HuH-7 (cell line): ENCODE data around the gene WDR59.

Source experiments
- DNase-seq: peaks from one replicate; pipeline ENCODE4 v3.0.0; 2011; ENCODE audit warnings: low spot score

WDR59 gene

GRCh38 chr16:74903901-74904678, 80.8 kb downstream of the WDR59 start:
- no peak for DNase-seq

DNA sequence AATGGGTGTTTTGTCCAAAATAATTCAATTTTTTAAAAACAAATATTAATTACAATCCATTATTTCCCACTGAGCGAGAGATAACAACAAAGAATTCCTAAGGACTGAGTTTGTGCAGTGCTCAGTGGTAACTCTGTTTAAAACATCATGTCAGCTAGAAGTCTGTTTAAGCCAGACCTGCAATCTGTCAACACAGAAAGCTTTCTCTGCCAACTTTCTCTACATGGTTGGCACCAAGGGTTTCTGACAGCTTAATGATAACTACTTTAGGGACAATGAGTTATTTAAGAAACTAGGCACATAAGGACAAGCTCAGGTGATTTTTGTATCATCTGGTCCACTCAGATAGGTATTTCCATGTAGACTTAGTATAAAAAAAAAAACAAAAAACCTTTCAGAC, 81.8 kb downstream of the WDR59 start:
- no peak for DNase-seq

GRCh38 chr16:74902161-74902560, 82.8 kb downstream of the WDR59 start:
- DNase-seq: no peak

DNA sequence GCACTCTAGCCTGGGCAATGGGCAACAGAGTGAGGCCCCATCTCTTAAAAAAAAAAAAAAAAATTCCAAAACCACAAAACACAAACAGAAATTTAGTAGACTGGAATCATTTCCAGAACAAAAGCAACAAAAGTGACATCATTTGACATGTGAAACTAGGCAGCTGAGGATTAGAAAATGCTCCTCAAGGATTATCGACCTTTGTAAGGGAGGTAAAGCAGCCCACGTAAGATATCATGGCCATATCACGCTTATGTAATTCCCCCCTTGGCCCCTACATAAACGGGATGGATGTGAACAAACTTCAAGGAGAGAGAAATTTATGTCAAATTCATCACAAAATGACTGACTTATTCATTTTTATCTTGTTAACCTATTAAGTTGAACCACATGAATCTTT, 83.3 kb downstream of the WDR59 start:
- DNase-seq: no peak

DNA sequence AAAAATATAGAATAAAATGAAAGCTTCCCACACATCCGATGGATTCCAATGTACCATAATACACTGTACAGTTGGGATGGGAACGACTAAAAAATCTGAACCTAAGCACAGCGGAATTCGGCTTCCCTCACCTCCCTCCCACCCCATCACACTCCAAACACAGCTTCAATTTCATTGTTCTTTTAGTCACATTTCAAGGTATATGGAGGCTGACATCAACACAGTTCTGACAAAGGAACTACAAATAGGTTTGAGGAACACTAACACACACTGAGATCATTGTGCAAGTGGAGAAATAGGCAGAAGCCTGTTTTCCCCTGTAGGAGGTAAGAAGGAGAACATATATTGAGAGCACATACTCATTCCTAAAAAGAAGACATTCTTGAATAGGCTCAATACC, 85.1 kb downstream of the WDR59 start:
- no peak for DNase-seq

- DNase-seq: no peak
These were observed 86.3 kb downstream of the WDR59 start for GRCh38 chr16:74898659-74899058.

DNA sequence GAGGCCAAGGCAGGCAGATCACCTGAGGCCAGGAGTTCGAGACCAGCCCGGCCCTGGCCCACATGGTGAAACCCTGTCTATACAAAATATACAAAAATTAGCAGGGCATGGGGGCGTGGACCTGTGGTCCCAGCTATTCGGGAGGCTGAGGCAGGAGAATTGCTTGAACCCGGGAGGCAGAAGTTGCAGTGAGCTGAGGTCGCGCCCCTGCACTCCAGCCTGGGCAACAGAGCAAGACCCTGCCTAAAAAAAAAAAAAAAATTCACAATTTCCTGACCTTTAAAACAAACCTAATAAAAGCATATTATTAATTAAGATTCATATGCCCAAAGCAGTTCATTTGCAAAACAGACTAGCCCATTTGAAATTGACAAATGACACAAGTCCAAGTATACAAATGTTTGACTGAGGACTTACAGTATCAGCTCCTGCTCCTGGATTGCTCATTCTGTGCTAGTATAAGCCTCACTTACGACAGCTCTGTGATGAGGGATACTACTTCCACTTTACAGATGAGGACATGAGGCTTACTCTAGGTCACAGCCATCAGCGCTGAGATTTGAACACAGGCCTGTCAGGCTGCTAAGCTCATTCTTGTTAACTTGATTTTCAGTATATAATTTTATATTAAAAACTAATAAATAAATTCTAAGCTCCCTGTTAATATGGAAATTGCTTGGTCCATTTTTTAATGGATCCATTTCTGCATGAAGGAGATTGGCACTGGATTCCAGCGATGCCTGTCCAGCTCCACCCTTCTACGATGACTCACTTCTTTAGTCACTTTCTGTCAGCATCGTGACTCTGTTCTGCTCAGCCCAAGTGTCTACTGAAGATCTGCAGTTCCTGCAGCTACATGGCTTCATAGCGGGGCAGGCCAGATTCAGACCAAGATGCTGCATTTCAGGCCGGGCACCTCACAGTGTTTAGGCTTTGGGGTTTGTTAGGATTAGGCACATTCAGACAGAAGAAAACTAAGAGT, 88.2 kb downstream of the WDR59 start:
- DNase-seq: no peak

GRCh38 chr16:74893541-74893940, 91.4 kb downstream of the WDR59 start:
- DNase-seq: no peak

- no peak for DNase-seq
These were observed 92.1 kb downstream of the WDR59 start for GRCh38 chr16:74892574-74893461.

DNA sequence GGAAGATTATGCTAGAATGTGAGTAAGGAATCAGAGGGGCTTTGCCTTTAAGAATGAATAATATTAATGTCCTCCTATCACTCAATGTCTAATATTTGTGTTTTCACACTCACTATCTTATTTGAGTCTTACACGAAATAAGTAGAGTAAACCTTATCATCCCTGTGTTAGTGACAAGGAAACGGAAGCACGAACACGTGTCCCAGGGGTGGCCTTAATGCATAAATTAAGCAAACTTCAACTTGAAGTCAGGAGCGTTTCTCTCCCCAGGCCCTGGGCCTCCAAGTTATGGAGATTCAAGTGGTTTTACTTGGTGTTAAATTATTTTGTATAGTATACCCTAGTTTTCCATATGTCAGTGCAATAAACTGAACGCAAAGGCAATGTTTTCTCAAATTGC, 96.0 kb downstream of the WDR59 start:
- DNase-seq: no peak

GRCh38 chr16:74888232-74888862, 96.6 kb downstream of the WDR59 start:
- no peak for DNase-seq

DNA sequence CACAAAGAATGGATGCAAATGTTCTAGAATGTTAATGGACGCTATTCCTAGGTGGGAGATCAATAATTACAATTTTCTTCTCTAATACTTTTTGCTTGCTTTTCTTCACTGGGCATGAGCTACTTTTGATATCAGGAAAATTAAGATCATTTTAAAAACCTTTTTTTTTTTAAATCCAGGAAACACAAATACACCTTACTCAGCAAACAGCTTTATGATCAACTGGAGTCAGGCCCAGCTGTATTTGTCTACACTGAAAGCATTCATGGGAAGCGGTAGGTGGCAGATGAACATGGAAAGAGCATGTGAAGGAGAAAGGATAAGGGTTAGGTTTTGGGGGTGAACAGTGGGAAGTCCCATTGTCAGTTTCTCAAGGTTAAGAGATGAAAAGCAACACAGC, 97.8 kb downstream of the WDR59 start:
- DNase-seq: no peak

- no peak for DNase-seq
These were observed 107.2 kb downstream of the WDR59 start for GRCh38 chr16:74877706-74878105.

- no peak for DNase-seq
These were observed 109.9 kb downstream of the WDR59 start for GRCh38 chr16:74874912-74875546.

DNA sequence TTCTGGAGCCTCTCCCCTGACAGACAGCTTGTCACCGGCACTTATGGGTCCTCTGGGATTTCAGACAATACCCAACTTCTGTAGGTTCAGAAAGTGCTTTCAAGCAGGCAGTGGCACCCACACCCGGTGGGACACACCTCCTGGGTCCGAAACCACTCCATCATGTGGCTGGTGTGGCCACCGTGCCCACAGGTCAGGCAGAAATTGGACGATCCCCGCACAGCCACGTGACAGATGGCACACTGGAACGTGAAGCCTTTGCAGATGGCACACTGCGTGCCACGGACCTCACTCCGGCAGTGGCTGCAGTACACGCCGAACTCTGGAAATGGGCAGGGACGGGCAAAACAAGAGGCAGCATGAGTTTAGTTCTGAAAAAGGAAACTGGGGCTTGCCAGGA, 110.8 kb downstream of the WDR59 start:
- DNase-seq: no peak

GRCh38 chr16:74872302-74872701, 112.6 kb downstream of the WDR59 start:
- DNase-seq: no peak

- no peak for DNase-seq
These were observed 113.3 kb downstream of the WDR59 start for GRCh38 chr16:74871608-74872007.

DNA sequence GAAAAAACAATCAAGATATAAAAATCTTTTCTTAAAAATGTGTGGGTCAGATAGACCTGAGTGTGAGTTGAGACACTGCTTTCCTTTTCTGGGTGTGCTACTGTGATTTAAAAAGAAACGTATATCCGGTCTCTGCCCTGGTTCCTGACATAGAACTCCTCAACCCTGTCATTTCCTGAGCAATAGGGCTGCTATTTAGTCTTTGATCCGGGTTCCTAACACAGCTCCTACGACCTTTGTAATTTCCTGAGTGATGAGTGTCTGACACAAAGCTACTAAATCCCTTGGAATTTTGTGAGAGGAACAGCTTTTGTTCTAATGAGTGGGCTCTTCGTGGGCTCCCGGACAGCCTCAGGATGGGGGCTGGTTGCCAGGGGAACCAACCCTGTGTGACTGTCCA, 116.4 kb downstream of the WDR59 start:
- no peak for DNase-seq

DNA sequence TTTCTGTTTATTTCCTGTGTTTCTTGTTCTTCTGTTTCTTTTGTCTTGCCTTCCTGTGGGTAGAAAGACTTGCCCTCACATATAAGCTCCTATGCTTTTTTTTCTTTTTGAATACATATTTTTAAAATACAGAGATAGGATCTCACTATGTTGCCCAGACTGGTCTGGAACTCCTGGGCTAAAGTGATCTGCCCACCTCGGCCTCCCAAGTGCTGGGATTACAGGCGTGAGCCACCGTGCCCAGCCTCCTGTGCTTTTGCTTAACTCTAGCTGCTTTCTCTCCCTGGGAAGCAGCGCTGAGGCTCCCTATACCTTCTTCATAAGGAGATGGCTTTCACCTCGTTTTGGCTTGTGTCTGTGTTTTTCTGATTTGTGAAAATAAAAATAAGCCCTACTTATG, 116.9 kb downstream of the WDR59 start:
- DNase-seq: no peak

- DNase-seq: no peak
These were observed 117.6 kb downstream of the WDR59 start for GRCh38 chr16:74867281-74867849.
